ENCODE results near the gene CCBE1. TPM values are rescaled to one million over a fixed set of nuclear protein-coding genes. Genes with fewer than 3 reads are reported as not detected.

Gene CCBE1
- total and polyA plus RNA-seq, 2 donors (not counting 1 experiment from before 2014, with no cell fraction given), result 122 TPM

DNA sequence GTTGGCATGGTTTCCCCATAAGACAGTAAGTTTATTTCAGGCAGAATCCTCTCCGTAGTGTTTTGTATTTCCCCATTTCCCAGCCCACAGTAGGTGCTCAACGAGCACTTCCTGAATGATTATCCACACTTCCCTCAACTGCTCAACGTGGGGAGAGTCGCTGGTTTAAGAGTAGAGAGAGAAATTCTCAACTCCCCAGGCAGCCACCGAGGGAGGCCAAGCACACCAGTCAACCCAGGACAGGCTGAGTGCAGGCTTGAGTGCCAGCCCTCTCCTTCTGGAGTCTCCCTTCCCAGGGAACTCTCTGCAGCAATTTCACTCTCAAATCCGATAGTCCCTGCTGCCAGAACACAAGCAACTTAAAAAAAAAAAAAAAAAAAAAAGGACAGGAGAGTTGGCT lies 246.2 kb downstream of the CCBE1 start:
- Histone ChIP-seq H3K79me2 (ENCODE audit: control insufficient read depth, insufficient read depth, low read length) (no peaks in the 10 kb centered on the region), H2AFZ (ENCODE audit: low read length) (no peak overlapping the region), H3K9ac (ENCODE audit: insufficient read depth, low read length) (no peak overlapping the region), H3K4me2 (ENCODE audit: extremely low read depth, insufficient read depth, low read length) (no peak overlapping the region), H3K4me1 (ENCODE audit: control insufficient read depth, extremely low read depth, insufficient read depth, low read length) (no peaks in the 10 kb centered on the region), H3K4me3 (replicated peaks in 1 of 4; ENCODE audit: control extremely low read depth in 1 of 4, insufficient read depth in 1 of 4, low read depth in 3 of 4, low read length in 4 of 4) (no peak overlapping the region), H3K9me3 (ENCODE audit: control insufficient read depth, insufficient read depth, low read depth, low read length) (no peaks in the 10 kb centered on the region), H3K27ac (ENCODE audit: insufficient read depth, low read length) (no peak overlapping the region), H4K20me1 (ENCODE audit: control insufficient read depth, extremely low read depth, insufficient read depth, low read length) (no peaks in the 10 kb centered on the region), H3K27me3 (ENCODE audit: control insufficient read depth, insufficient read depth, low read length) (no peaks in the 10 kb centered on the region), H3K36me3 (ENCODE audit: control insufficient read depth, insufficient read depth, low read length) (peaks cover 14% of the 10 kb centered on the region)
- no peak for DNase-seq (ENCODE audit: low read depth in 2 of 2)
- no peak for TF ChIP-seq EZH2 (IDR thresholded peaks at IDR 0.05; ENCODE audit: low read length, missing control alignments)
- no peak for TF ChIP-seq CTCF (conservative IDR thresholded peaks at IDR 0.05 in 1 of 2, IDR thresholded peaks at IDR 0.05 in 1 of 2; ENCODE audit: low read depth in 1 of 2, low read length in 2 of 2)

DNA sequence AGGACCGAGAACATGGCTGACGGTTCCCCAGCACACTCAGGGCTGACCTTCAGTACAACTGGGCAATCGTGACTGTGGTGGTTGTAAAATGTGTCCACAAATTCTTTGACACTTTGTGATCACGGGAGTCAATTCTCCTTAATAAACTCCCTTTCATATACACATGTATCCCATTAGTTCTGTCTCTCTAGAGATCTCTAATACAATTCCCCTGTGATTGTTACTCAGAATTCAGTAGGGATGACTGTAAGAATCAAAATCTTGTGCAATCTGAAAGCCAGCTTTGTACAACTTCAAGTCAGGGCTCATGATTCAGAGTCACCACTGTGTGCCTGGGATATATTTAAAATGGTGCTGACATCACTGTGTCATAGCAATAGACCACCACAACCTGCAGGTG lies 248.7 kb downstream of the CCBE1 start:
- Histone ChIP-seq H3K9me3 (ENCODE audit: control insufficient read depth, insufficient read depth, low read depth, low read length) (no peaks in the 10 kb centered on the region), H2AFZ (ENCODE audit: low read length) (no peak overlapping the region), H4K20me1 (ENCODE audit: control insufficient read depth, extremely low read depth, insufficient read depth, low read length) (no peaks in the 10 kb centered on the region), H3K4me3 (replicated peaks in 1 of 4; ENCODE audit: control extremely low read depth in 1 of 4, insufficient read depth in 1 of 4, low read depth in 3 of 4, low read length in 4 of 4) (no peak overlapping the region), H3K79me2 (ENCODE audit: control insufficient read depth, insufficient read depth, low read length) (no peaks in the 10 kb centered on the region), H3K36me3 (ENCODE audit: control insufficient read depth, insufficient read depth, low read length) (peaks cover 10% of the 10 kb centered on the region), H3K27me3 (ENCODE audit: control insufficient read depth, insufficient read depth, low read length) (no peaks in the 10 kb centered on the region), H3K9ac (ENCODE audit: insufficient read depth, low read length) (no peak overlapping the region), H3K4me1 (ENCODE audit: control insufficient read depth, extremely low read depth, insufficient read depth, low read length) (no peaks in the 10 kb centered on the region), H3K4me2 (ENCODE audit: extremely low read depth, insufficient read depth, low read length) (no peak overlapping the region), H3K27ac (ENCODE audit: insufficient read depth, low read length) (no peak overlapping the region)
- TF ChIP-seq EZH2 (IDR thresholded peaks at IDR 0.05; ENCODE audit: low read length, missing control alignments), result no peak
- no peak for TF ChIP-seq CTCF (conservative IDR thresholded peaks at IDR 0.05 in 1 of 2, IDR thresholded peaks at IDR 0.05 in 1 of 2; ENCODE audit: low read depth in 1 of 2, low read length in 2 of 2)
- DNase-seq (ENCODE audit: low read depth in 2 of 2), result no peak

DNA sequence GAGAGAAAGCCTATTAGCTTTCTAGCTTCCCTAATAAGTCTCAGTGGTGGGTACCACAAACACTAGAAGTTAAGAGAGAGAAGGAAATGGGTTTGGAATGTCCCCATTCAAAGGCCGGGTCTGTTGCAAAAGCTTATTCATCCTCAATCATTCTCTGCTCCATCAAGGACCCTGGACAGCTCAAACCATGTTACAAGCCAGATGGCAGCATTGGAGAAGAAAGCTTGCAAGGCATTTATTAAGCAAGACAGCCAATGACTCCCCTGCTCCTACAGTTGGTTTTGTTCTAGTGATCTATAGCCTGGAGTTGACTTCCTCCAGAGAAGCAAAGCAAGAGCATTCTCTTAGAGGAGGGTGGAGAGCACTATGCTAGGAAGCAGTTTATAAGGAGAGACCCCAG lies 251.2 kb downstream of the CCBE1 start:
- Histone ChIP-seq H3K4me2 (ENCODE audit: extremely low read depth, insufficient read depth, low read length) (no peak overlapping the region), H3K36me3 (ENCODE audit: control insufficient read depth, insufficient read depth, low read length) (peaks cover 10% of the 10 kb centered on the region)

More for the DNA sequence above, 251.2 kb downstream of the CCBE1 start:
- peak; percentile 49 to 57 for DNase-seq (ENCODE audit: low read depth in 2 of 2)
- H4K20me1 ChIP-seq (ENCODE audit: control insufficient read depth, extremely low read depth, insufficient read depth, low read length), result no peaks in the 10 kb centered on the region
- H3K27me3 ChIP-seq (ENCODE audit: control insufficient read depth, insufficient read depth, low read length), result no peaks in the 10 kb centered on the region
- TF ChIP-seq EZH2 (IDR thresholded peaks at IDR 0.05; ENCODE audit: low read length, missing control alignments) (no peak), CTCF (conservative IDR thresholded peaks at IDR 0.05 in 1 of 2, IDR thresholded peaks at IDR 0.05 in 1 of 2; ENCODE audit: low read depth in 1 of 2, low read length in 2 of 2) (no peak)
- no peak overlapping the region for H3K4me3 ChIP-seq (replicated peaks in 1 of 4; ENCODE audit: control extremely low read depth in 1 of 4, insufficient read depth in 1 of 4, low read depth in 3 of 4, low read length in 4 of 4)
- H3K4me1 ChIP-seq (ENCODE audit: control insufficient read depth, extremely low read depth, insufficient read depth, low read length), result no peaks in the 10 kb centered on the region
- H3K9me3 ChIP-seq (ENCODE audit: control insufficient read depth, insufficient read depth, low read depth, low read length), result no peaks in the 10 kb centered on the region
- H3K79me2 ChIP-seq (ENCODE audit: control insufficient read depth, insufficient read depth, low read length), result no peaks in the 10 kb centered on the region
- no peak overlapping the region for H3K9ac ChIP-seq (ENCODE audit: insufficient read depth, low read length)
- H3K27ac ChIP-seq (ENCODE audit: insufficient read depth, low read length), result no peak overlapping the region
- no peak overlapping the region for H2AFZ ChIP-seq (ENCODE audit: low read length)
